AG09319 (cell line): ENCODE measurements around the gene ZYX.
"Not testable (repeated sequence)": the region's sequence is repeated elsewhere in the genome, so short reads cannot be mapped to it uniquely, and the experiment has no call there.

Source experiments
- DNase-seq: peaks from one replicate; pipeline ENCODE4 v3.0.0-alpha.2; 2010; ENCODE audit warnings: low read depth; ENCODE audit errors: extremely low read depth
- TF ChIP-seq, protein P1 (sequence below): IDR thresholded peaks from 2 replicates; pipeline ENCODE4 v1.5.1; 2011; ENCODE audit warnings: low read depth, mild to moderate bottlenecking, inconsistent platforms, low read length, moderate library complexity

ZYX gene

DNA sequence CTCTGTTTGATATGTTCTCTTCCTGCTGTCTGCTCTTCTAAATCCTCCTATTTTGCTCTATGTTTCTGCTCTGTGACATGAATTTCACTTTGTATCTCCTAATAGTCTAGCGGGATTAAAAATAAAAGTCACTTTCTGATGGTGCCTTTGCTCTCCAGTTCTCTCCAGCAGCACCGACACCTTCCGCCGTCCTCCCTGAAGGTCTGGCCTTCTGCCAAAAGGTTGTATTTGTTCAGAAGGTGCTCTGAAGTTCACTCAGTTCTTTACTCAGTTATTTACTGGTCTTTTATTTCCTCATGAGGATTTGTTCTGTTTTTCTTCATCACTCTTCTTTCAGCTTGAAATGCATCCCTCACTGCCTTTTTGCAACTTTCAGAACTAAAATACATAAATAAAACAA, 38.7 kb downstream of the ZYX start:
- TF ChIP-seq, protein P1, sequence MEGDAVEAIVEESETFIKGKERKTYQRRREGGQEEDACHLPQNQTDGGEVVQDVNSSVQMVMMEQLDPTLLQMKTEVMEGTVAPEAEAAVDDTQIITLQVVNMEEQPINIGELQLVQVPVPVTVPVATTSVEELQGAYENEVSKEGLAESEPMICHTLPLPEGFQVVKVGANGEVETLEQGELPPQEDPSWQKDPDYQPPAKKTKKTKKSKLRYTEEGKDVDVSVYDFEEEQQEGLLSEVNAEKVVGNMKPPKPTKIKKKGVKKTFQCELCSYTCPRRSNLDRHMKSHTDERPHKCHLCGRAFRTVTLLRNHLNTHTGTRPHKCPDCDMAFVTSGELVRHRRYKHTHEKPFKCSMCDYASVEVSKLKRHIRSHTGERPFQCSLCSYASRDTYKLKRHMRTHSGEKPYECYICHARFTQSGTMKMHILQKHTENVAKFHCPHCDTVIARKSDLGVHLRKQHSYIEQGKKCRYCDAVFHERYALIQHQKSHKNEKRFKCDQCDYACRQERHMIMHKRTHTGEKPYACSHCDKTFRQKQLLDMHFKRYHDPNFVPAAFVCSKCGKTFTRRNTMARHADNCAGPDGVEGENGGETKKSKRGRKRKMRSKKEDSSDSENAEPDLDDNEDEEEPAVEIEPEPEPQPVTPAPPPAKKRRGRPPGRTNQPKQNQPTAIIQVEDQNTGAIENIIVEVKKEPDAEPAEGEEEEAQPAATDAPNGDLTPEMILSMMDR, result no peak
- no peak for DNase-seq

DNA sequence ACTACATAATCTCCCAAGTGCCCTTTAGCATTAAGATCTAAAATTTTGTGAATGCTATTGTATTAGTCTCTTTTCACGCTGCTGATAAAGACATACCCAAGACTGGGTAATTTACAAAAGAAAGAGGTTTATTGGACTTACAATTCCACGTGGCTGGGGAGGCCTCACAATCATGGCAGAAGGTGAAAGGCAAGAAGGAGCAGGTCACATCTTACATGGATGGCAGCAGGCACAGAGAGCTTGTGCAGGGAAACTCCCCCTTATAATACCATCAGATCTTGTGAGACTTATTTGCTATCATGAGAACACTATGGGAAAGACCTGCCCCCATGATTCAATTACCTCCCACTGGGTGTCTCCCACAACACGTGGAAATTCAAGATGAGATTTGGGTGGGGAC, 39.5 kb downstream of the ZYX start:
- not testable (repeated sequence) for DNase-seq

DNA sequence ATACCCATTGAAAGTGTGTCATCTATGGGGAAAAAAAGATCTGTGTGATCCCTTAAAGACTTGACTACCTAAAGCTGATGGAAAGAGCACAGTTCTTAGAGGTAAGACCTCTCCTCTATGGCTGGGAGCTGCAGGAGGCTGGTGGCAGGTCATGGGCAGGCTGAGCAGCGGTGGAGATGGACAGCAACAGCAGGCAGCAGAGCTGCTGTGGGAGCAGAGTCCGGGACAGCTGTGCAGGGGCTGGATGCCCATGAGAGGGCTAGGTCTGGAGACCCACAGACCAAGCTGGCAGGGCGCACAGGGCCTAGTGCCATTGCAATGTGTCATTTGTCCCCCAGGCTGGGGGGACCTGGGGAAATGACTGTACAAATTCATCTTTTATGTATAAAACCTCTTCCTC, 40.9 kb downstream of the ZYX start:
- no peak for DNase-seq
- TF ChIP-seq, protein P1, result no peak

DNA sequence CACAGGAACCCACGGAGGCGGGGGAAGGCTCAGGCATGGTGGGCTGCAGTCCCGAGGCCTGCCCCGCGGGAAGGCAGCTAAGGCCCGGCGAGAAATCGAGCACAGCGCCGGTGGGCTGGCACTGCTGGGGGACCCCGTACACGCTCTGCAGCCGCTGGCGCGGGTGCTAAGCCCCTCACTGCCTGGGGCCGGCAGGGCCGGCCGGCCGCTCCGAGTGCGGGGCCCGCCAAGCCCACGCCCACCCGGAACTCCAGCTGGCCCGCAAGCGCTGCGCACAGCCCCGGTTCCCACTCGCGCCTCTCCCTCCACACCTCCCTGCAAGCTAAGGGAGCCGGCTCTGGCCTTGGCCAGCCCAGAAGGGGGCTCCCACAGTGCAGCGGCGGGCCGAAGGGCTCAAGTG, 43.3 kb downstream of the ZYX start:
- DNase-seq, result not testable (repeated sequence)

DNA sequence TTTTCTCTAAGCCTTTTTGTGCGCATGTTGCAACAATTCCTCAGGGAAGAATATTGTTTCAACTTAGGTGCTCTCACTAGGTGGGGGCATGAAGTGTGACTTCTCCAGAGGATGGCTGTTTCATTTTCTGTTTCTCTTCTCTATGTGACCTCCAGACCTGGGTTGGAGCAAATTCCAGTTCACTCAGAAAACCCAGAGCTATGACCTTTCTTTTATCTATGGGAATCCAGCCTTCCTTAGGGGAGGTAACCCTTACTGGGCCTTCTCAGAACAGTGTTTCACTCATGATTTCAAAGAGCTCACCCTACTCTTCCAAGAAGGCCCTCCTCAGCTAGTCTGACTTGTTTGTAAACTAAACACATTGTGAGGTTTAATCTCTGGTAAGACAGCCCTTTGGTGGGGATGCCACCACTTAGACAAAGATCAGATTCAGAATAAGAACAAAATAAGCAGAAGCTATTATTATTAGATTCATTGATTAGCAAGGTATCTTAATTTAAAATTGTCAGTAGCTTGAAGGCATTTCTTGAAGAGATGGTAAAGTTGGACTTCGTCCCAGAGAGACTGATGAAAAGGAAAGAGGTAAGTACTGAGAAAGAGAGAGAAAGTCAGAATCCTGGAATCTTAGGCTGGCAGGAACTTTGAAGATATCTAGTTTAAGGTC, 45.5 kb downstream of the ZYX start:
- no peak for DNase-seq
- TF ChIP-seq, protein P1, result no peak

DNA sequence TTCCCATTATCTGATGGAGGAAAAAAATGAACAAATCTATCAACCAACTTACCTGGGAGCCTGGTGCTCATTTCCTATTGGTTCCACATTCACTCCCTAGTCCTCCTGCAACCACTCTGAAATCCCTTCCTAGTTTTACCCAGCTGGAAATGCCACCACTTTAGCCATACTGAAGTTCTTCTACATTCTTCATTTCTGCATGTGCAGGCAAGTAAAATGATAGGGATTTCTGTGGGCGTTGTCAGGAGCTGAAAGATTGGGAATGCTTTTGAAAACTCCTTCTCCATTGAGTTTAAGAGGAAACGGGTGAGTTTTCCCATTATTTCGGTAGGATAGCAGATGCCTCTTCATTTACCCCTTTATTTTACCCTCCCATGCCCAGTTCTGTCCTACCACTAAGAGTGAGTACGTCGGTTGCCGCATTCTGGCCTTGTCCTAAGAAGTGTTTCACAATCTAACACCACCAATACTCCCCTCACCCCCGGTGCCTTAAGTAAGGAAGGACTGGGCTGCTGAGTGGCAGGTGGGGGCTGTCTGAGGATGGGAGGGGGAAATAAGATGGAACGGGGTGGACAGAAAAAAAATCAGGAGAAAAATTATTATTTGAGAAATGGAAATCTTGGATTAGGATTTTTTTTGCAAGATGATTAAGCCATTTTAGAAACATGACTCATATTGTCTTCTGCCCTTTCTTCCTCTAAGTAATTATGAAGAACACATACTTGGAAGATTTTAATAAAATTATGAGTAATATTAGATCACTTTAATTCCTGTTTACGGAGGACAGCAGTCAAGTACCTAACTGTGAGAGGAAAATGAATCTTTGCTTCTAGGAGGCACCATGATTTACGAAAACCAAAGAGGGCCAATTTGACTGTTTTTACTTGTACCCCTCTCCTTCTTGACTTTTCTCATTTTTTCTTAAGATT, 48.9 kb downstream of the ZYX start:
- TF ChIP-seq, protein P1, result no peak
- no peak for DNase-seq

DNA sequence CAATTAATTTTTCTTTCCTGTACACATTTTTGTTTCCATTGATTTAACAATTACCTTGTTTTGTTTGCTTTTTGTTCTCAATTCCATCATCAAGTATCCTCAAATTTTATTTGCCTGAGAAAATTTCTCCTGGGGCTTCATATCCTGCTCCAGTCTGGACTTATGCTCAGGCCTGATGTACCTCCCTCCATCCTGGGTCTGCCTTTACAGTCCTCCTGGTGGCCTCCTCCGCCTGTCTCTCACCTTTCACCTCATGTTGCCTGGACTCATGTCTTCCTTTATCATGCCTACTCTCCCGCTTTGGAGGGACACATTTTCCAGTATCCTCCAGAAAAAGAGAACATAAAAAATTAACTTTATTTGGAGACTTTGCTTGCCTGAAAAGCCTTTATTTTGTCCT, 50.0 kb downstream of the ZYX start:
- TF ChIP-seq, protein P1, result no peak
- no peak for DNase-seq

DNA sequence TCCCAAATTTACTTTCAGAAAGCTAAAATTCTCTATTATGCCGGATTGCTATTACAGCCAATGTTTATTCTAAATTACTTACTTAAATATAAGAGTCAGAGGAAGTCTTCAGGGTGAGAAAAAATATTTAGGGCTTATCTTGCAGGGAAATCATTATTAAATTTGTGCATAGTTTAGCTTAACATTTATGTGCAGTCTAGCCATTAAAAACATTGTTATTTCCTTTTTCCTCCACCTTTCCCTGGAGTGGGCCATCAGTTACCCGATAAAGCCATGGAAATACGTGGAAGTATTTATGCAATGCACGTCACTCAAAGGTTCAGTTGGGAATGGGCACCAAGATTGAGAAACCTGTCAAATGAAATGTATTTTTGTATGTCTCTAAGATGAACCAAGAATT, 52.6 kb downstream of the ZYX start:
- TF ChIP-seq, protein P1, result no peak
- no peak for DNase-seq
